H1 (cell line): ENCODE data around the gene TBC1D4.

Source experiments
- CEBPB ChIP-seq: IDR thresholded peaks from 2 replicates; pipeline ENCODE4 v1.6.1; 2012; ENCODE audit warnings: low read depth, low read length
- CTCF ChIP-seq, 3 experiments: IDR thresholded peaks; 1 replicate in 2 of 3; 2 replicates in 1 of 3; pipeline versions ENCODE4 v1.5.1 to v1.6.1; 2011; ENCODE audit warnings: low read length in 3 of 3, mild to moderate bottlenecking in 3 of 3, inconsistent platforms in 2 of 3, low read depth in 1 of 3, moderate library complexity in 1 of 3; ENCODE audit not compliant: insufficient read depth in 1 of 3; ENCODE audit errors: control extremely low read depth in 1 of 3
- EGR1 ChIP-seq: IDR thresholded peaks from 2 replicates; pipeline ENCODE4 v1.6.1; 2011; ENCODE audit warnings: low read depth, low read length, borderline replicate concordance
- EP300 ChIP-seq, 2 experiments: IDR thresholded peaks; 1 replicate in 1 of 2; 2 replicates in 1 of 2; pipeline ENCODE4 v1.6.1; 2011 to 2012; ENCODE audit warnings: low read depth in 2 of 2, low read length in 2 of 2, mild to moderate bottlenecking in 2 of 2, borderline replicate concordance in 1 of 2, inconsistent platforms in 1 of 2, moderate library complexity in 1 of 2
- EZH2 ChIP-seq: fragments of 200-600 bp; sonication (generic); IDR thresholded peaks from 2 replicates; pipeline ENCODE4 v1.7.1; 2012; ENCODE audit warnings: low read depth, mild to moderate bottlenecking, moderate library complexity, low read length, inconsistent platforms; ENCODE audit not compliant: severe bottlenecking
- KDM1A ChIP-seq: fragments of 200-600, 300-600 bp; sonication (generic); IDR thresholded peaks from 2 replicates; pipeline ENCODE4 v1.7.1; 2016; ENCODE audit warnings: mild to moderate bottlenecking, low read length, borderline replicate concordance
- POLR2A ChIP-seq, 2 experiments: IDR thresholded peaks; 1 replicate in 1 of 2; 2 replicates in 1 of 2; pipeline ENCODE4 v1.6.1; 2011; ENCODE audit warnings: low read depth in 2 of 2, low read length in 2 of 2, mild to moderate bottlenecking in 2 of 2; ENCODE audit errors: control extremely low read depth in 1 of 2
- SUZ12 ChIP-seq: fragments of 200-600 bp; sonication (generic); IDR thresholded peaks from 2 replicates; pipeline ENCODE4 v1.6.1; 2012; ENCODE audit warnings: mild to moderate bottlenecking, inconsistent platforms, low read length, moderate library complexity, mixed read lengths

GRCh38 chr13:75330770-75331169, 151.2 kb downstream of the TBC1D4 start:
- TF ChIP-seq CTCF (IDR thresholded peaks at IDR 0.05; ENCODE audit: control extremely low read depth in 1 of 3, insufficient read depth in 1 of 3, low read depth in 1 of 3, low read length in 3 of 3) (no peak), EZH2 (no peak), EGR1 (no peak), SUZ12 (no peak), CEBPB (no peak), POLR2A (IDR thresholded peaks at IDR 0.05; ENCODE audit: control extremely low read depth in 1 of 2, low read depth in 2 of 2, low read length in 2 of 2) (no peak), EP300 (IDR thresholded peaks at IDR 0.05; ENCODE audit: borderline replicate concordance in 1 of 2, low read depth in 2 of 2, low read length in 2 of 2) (no peak), KDM1A (no peak)
